Stimulated activated CD4-positive, alpha-beta T cell treated with anti-CD3 and anti-CD28 coated beads, Interleukin-15, amount 100 ng/mL, for 48 hours (primary cell): Measurements from ENCODE around the gene BABAM1.
"Not testable (repeated sequence)": the region's sequence is repeated elsewhere in the genome, so short reads cannot be mapped to it uniquely, and the experiment has no call there.

Experiments
- DNase-seq, 2 donors: peaks; one replicate each; pipeline ENCODE4 v3.0.0-alpha.2; 2020; ENCODE audit warnings: low read depth in 2 of 2

Gene BABAM1

GRCh38 chr19:17268754-17269153 is 1.5 kb downstream of the BABAM1 start:
- no peak for DNase-seq

DNA sequence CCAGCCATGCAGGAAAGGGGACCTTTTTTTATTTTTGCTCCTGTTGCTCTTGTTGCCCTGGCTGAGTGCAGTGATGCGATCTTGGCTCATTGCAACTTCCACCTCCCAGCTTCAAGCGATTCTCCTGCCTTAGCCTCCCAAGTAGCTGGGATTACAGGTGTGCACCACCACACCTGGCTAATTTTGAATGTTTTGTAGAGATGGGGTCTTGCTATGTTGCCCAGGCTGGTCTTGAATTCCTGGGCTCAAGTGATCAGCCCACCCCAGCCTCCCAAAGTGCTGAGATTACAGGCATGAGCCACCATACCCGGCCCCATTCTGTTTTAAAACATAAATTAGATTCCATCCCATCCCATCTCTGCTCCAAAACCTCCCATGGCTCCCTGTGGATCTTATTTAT is 7.6 kb downstream of the BABAM1 start:
- DNase-seq: not testable (repeated sequence)

- no peak for DNase-seq
These were observed 8.4 kb downstream of the BABAM1 start for GRCh38 chr19:17275441-17276175.

DNA sequence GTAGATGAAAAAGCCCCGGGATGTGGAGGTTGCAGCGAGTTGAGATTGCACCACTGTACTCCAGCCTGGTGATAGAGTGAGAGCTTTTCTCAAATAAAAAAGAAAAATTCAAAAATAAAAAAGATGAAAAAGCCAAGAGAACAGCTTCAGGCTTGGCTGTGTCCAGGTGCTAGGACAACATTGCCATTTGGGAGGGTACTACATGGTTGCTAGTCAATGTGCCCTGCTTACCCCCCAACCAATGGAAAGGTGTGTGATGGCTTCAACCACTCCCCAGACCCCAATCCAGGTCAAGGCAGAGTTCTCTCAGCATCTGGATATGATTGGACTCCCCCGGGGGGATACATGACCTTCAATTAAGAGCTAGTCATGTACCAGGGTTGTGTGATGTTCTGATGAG is 12.2 kb downstream of the BABAM1 start:
- no peak for DNase-seq

DNA sequence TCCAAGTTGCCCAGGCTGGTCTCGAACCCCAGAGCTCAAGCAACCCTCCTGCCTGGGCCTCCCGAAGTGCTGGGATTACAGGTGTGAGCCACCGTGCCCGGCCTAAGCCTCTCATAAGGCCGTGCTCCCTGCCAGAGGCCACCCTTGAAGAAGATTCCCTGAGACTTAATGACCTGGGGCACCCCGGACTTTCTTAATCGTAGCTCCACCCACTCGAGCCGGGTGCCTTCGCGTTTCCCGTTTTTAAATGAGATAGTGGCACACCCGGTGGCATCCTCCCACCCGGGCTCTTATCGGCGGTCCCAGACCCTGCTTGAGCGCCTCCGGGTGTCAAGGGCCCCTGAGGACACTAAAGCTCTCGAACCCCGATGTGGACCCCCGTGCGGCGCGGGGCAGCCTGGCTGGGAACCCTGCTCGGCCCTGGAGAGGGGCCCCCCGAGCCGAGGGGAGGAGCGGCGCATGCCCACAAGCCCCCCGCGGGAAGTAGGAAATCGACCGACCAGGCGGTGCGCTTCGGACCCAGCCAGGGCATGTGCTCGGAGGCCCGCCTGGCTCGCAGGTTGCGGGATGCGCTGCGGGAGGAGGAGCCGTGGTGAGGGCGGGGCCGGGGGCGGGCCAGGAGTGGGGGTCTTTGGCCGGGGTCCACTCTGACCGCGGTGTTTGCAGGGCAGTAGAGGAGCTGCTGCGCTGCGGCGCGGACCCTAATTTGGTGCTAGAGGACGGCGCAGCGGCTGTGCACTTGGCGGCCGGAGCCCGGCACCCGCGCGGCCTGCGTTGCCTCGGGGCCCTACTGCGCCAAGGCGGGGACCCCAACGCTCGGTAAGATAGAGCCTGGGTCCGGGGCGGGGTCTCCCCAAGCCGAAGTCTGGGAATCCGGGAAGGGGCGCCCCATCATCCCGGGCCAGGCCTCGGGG is 14.4 kb downstream of the BABAM1 start, which contains the start of gene ANKLE1:
TSS of gene ANKLE1 (plus strand) at position 511 of the 914 bp plus-strand sequence. CDS start at position 531, 20 bp downstream.
- DNase-seq: no peak

DNA sequence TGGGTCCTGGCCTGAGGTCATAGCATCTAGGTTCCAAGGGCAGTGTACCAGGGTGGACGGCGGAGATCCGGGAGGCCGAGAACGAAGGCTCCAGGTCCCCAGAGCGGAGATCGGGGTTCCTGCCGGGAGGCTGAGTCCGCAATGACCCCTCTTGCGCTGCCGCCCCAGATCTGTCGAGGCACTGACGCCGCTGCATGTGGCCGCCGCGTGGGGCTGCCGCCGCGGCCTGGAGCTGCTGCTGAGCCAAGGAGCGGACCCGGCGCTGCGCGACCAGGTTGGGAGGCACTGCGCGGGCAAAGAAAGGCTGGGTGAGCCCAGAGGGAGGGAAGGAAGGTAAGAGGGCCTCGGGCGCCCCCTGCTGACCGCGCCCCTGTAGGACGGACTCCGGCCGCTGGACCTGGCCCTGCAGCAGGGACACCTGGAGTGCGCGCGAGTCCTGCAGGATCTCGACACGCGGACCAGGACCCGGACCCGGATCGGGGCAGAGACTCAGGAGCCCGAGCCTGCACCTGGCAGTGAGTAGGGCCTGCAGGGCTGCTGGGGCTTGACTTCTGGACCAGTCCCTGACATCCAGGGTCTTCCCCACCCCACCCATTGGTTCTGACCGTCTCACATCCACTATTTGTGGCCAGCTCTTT is 15.4 kb downstream of the BABAM1 start:
- peak; percentile 70 for DNase-seq

- no peak for DNase-seq
These were observed 16.3 kb downstream of the BABAM1 start for GRCh38 chr19:17283504-17283996.

- DNase-seq: no peak
These were observed 18.3 kb downstream of the BABAM1 start for GRCh38 chr19:17285415-17286135.

- no peak for DNase-seq
These were observed 19.0 kb downstream of the BABAM1 start for GRCh38 chr19:17286263-17286662.

DNA sequence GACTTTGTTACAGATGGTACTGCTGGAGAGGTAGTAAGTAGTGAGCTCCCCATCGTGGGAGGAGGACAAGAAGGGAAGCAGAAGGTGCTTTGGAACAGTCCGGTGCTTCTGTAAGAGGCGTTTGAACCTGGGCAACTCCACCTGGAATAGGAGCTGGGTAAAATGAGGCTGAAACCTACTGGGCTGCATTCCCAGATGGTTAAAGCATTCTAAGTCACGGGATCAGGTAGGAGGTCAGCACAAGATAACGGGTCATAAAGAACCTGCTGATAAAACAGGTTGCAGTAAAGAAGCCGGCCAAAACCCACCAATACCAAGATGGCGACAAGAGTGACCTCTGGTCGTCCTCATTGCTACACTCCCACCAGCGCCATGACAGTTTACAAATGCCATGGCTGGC is 19.5 kb downstream of the BABAM1 start:
- DNase-seq: no peak

DNA sequence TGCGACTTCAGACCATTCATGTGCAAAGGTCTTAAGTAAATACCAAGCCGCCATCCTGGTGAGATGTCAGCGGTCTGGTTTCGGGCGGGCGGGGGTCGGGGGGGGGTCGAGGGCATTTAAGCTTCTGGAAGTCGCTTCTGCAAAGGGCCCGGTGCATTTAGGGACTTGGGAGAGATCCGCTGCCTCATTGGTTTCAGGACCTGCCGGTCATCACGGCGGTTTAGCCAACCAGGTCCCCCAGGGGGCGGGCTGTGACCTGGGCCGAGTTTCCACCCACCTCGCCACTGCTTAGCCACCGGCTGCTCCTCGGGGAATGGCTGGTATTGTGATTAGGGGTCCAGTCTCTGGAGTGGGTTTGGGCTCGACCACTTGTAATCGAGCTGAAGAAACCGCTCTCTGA is 22.2 kb downstream of the BABAM1 start:
- DNase-seq: peak in 1 of 2 donors; percentile 63

- DNase-seq: peak in 1 of 2 donors; percentile 84
These were observed 25.2 kb downstream of the BABAM1 start for GRCh38 chr19:17292301-17293074.

DNA sequence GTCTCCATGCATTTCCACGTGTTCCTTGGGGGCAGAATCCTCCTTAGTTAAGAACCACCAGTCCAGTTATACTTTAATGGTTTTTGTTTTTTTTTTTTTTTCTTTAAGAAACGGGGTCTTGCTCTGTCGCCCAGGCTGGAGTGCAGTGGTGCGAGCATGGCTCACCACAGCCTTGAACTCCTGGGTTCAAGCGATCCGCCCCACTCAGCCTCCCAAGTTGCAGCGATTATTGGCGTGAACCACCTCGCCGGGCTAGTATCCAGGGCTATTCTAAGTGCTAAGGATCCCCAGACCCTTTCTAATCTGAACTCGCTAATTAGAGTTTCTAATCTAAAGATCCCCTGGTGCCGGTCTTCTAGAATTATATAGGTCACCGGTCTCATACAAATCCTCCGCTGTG is 26.4 kb downstream of the BABAM1 start:
- DNase-seq: no peak

GRCh38 chr19:17294051-17294891 is 27.0 kb downstream of the BABAM1 start:
- no peak for DNase-seq

DNA sequence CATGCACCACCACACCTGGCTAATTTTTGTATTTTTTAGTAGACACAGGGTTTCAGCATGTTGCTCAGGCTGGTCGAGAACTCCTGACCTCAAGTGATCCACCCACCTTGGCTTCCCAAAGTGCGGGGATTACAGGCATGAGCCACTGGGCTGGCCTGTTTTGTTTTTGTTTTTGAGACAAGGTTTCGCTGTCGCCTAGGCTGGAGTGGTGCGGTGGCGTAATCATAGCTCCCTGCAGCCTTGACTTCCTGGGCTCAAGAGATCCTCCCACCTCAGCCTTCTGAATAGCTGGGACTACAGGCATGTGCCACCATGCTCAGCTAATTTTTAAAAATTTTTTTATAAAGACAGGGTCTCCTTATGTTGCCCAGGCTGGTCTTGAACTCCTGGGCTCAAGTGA is 28.3 kb downstream of the BABAM1 start:
- DNase-seq: not testable (repeated sequence)

GRCh38 chr19:17296273-17296672 is 29.0 kb downstream of the BABAM1 start:
- DNase-seq: no peak

GRCh38 chr19:17296976-17297375 is 29.7 kb downstream of the BABAM1 start:
- no peak for DNase-seq

DNA sequence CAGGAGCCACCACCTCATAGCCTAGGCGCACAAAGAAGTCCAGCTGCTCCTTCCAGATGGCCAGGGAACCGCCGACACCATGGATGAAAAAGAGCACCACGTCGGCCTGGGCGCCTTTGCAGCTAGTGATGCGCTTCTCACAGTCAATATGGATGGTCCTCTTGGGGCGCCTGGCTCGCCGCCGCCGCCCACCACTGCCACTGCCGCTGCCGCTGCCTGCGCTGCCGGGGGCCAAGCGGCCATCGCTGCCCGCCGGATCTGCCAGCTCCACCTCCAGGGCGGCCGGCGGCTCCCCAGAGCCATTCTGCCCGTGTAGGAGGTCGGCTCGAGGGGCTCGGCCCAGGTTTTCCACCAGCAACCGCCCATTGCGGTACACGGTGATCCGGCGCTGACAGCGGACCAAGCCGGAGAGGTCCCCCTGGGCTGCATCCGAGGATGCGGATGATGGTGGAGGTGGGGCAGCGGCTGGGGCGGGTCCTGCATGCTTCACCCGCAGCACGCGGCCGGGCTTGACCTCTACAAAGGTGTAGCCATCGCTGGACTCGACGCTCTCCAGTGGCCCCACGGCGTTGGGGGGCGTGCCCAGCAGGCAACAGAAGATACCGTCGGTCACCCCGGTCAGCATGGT is 33.9 kb downstream of the BABAM1 start:
- no peak for DNase-seq
